ENCODE data around the gene CHD6.

- TF ChIP-seq CTCF (IDR thresholded peaks at IDR 0.05) (no peak), POLR2A (IDR thresholded peaks at IDR 0.05) (no peak), POLR2AphosphoS5 (IDR thresholded peaks at IDR 0.05) (no peak)
These were observed 248.5 kb downstream of the CHD6 start for GRCh38 chr20:41369673-41370072.

All from prostate gland (tissue), 2 donors.